Thyroid gland (tissue), 4 donors: ENCODE results near the gene CASKIN2.

Source experiments
- CTCF ChIP-seq, 6 experiments: fragments of 200-600 bp in 3 of 6; fragments of 450-650 bp in 3 of 6; sonication (generic) in 3 of 6; IDR thresholded peaks; one replicate each; pipeline ENCODE4 v1.5.1; 2016 to 2019; ENCODE audit warnings: antibody characterized with exemption in 6 of 6, mild to moderate bottlenecking in 2 of 6, inconsistent platforms in 1 of 6, moderate library complexity in 1 of 6
- POLR2A ChIP-seq, 2 donors: fragments of 450-650 bp; IDR thresholded peaks; one replicate each; pipeline ENCODE4 v1.6.1; 2017; ENCODE audit warnings: antibody characterized with exemption in 2 of 2, mild to moderate bottlenecking in 2 of 2, moderate library complexity in 1 of 2

GRCh38 chr17:75542229-75542628, 26.9 kb upstream of the CASKIN2 start:
- TF ChIP-seq POLR2A (IDR thresholded peaks at IDR 0.05) (no peak), CTCF (IDR thresholded peaks at IDR 0.05) (no peak)
